HG03103 (cell line): Measurements from ENCODE around the gene SPINDOC.
A peak's percentile ranks its signal among the peaks of the same experiment; 100 is the strongest.
"Not testable (repeated sequence)": the region's sequence is repeated elsewhere in the genome, so short reads cannot be mapped to it uniquely, and the experiment has no call there.

Experiments
- ATAC-seq: cut with Tn5 transposase; IDR thresholded peaks from one replicate; pipeline ENCODE4 v1.9.1; 2021; ENCODE audit warnings: low read depth; ENCODE audit not compliant: unreplicated experiment

The SPINDOC gene

GRCh38 chr11:63783925-63784592 lies 29.2 kb upstream of the SPINDOC start:
- no peak for ATAC-seq

- ATAC-seq, result no peak
These were observed 27.4 kb upstream of the SPINDOC start for GRCh38 chr11:63785823-63786222.

- no peak for ATAC-seq
These were observed 21.6 kb upstream of the SPINDOC start for GRCh38 chr11:63791495-63792167.

GRCh38 chr11:63793161-63793560 lies 20.1 kb upstream of the SPINDOC start:
- ATAC-seq, result no peak

GRCh38 chr11:63795066-63795465 lies 18.2 kb upstream of the SPINDOC start:
- no peak for ATAC-seq

GRCh38 chr11:63800921-63801320 lies 12.3 kb upstream of the SPINDOC start:
- no peak for ATAC-seq

GRCh38 chr11:63802637-63803414 lies 10.4 kb upstream of the SPINDOC start:
- ATAC-seq, result no peak

- ATAC-seq, result no peak
These were observed 9.0 kb upstream of the SPINDOC start for GRCh38 chr11:63804259-63804658.

GRCh38 chr11:63805844-63806415 lies 7.3 kb upstream of the SPINDOC start:
- ATAC-seq, result no peak

- ATAC-seq, result not testable (repeated sequence)
These were observed 2.9 kb upstream of the SPINDOC start for GRCh38 chr11:63810383-63810782.

GRCh38 chr11:63811522-63811921 lies 1.7 kb upstream of the SPINDOC start:
- ATAC-seq, result no peak

GRCh38 chr11:63813563-63814382 lies 517 bp downstream of the SPINDOC start:
- ATAC-seq, result peak; percentile 24

- no peak for ATAC-seq
These were observed 1.1 kb downstream of the SPINDOC start for GRCh38 chr11:63814383-63814736.

GRCh38 chr11:63816166-63816565 lies 2.9 kb downstream of the SPINDOC start:
- ATAC-seq, result no peak

GRCh38 chr11:63816732-63817131 lies 3.5 kb downstream of the SPINDOC start:
- ATAC-seq, result no peak

GRCh38 chr11:63817758-63818498 lies 4.7 kb downstream of the SPINDOC start:
- no peak for ATAC-seq

GRCh38 chr11:63818609-63819008 lies 5.4 kb downstream of the SPINDOC start:
- ATAC-seq, result no peak

GRCh38 chr11:63821411-63821810 lies 8.2 kb downstream of the SPINDOC start:
- ATAC-seq, result no peak

GRCh38 chr11:63826471-63827190 lies 13.4 kb downstream of the SPINDOC start:
- no peak for ATAC-seq
